22Rv1 (cell line): ENCODE results near the gene STMN1.

Source experiments
- CTCF ChIP-seq: fragments of 450-650 bp; IDR thresholded peaks from 2 replicates; pipeline ENCODE4 v1.5.1; 2017; ENCODE audit warnings: mild to moderate bottlenecking
- ZFX ChIP-seq: fragments of 450-650 bp; IDR thresholded peaks from 2 replicates; pipeline ENCODE4 v1.6.1; 2017; ENCODE audit warnings: antibody characterized with exemption, borderline replicate concordance

GRCh38 chr1:25872713-25873112 is 33.5 kb downstream of the STMN1 start:
- TF ChIP-seq CTCF, result no peak
- no peak for TF ChIP-seq ZFX
